ENCODE data around the gene MSI2.

The MSI2 gene

DNA sequence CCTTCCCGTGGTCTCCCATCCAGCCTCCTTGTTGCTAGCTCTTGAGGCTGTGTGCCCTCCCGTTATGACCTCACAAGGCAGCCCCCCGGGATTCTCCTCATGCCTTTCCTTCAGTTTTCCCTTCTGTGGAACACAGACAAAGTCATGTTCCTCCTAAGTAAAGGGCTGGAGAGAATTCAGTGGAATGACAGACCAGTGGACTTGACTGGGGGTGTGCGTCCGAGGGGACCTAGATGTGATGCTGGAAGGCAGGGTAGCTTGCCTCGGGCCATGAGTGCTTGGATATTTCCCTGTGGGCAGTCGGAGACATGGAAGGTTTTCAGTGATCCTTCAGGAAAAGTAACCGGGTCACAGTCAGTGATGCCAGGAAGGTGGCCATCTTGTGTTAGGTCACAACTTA is 247.9 kb downstream of the MSI2 start:
- H3K4me1 ChIP-seq (ENCODE audit: control insufficient read depth, insufficient read depth, low read length) = no peaks in the 10 kb centered on the region
- no peak overlapping the region for H3K9ac ChIP-seq (ENCODE audit: low read length)
- H3K4me3 ChIP-seq (ENCODE audit: low read length) = no peak overlapping the region
- H3K27me3 ChIP-seq (ENCODE audit: control insufficient read depth, insufficient read depth, low read length) = no peaks in the 10 kb centered on the region
- no peaks in the 10 kb centered on the region for H3K9me3 ChIP-seq (ENCODE audit: control insufficient read depth, low read length)
- H3K36me3 ChIP-seq (ENCODE audit: control insufficient read depth, insufficient read depth, low read length) = no peaks in the 10 kb centered on the region

- no peak overlapping the region for H3K4me3 ChIP-seq (ENCODE audit: low read length)
- no peaks in the 10 kb centered on the region for H3K9me3 ChIP-seq (ENCODE audit: control insufficient read depth, low read length)
- H3K4me1 ChIP-seq (ENCODE audit: control insufficient read depth, insufficient read depth, low read length) = no peaks in the 10 kb centered on the region
- no peaks in the 10 kb centered on the region for H3K36me3 ChIP-seq (ENCODE audit: control insufficient read depth, insufficient read depth, low read length)
- no peaks in the 10 kb centered on the region for H3K27me3 ChIP-seq (ENCODE audit: control insufficient read depth, insufficient read depth, low read length)
- no peak overlapping the region for H3K9ac ChIP-seq (ENCODE audit: low read length)
These were observed 249.8 kb downstream of the MSI2 start for GRCh38 chr17:57505841-57506773.

- no peaks in the 10 kb centered on the region for H3K4me1 ChIP-seq (ENCODE audit: control insufficient read depth, insufficient read depth, low read length)
- no peak overlapping the region for H3K4me3 ChIP-seq (ENCODE audit: low read length)
- H3K36me3 ChIP-seq (ENCODE audit: control insufficient read depth, insufficient read depth, low read length) = no peaks in the 10 kb centered on the region
- no peaks in the 10 kb centered on the region for H3K9me3 ChIP-seq (ENCODE audit: control insufficient read depth, low read length)
- H3K27me3 ChIP-seq (ENCODE audit: control insufficient read depth, insufficient read depth, low read length) = no peaks in the 10 kb centered on the region
- no peak overlapping the region for H3K9ac ChIP-seq (ENCODE audit: low read length)
These were observed 250.4 kb downstream of the MSI2 start for GRCh38 chr17:57506774-57507127.

DNA sequence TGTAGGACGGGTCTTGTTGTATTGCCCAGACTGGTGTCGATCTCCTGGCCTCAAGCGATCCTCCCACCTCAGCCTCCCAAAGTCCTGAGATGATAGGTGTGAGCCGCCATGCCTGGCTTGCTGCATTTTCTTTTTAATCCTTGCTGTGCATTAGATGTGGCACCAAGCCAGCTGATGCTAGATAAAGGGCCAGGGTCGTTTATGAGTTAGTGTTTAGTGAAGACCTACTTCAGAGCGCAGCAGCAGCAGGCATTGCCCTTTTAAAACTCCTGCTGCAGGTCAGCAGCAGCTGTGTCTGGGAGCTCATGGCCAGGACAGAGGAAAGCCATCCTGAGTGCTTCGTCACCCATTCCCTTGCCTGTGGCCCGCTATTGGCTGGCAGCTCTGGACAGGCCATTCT is 251.5 kb downstream of the MSI2 start:
- no peaks in the 10 kb centered on the region for H3K27me3 ChIP-seq (ENCODE audit: control insufficient read depth, insufficient read depth, low read length)
- H3K4me3 ChIP-seq (ENCODE audit: low read length) = no peak overlapping the region
- no peak overlapping the region for H3K9ac ChIP-seq (ENCODE audit: low read length)
- no peaks in the 10 kb centered on the region for H3K4me1 ChIP-seq (ENCODE audit: control insufficient read depth, insufficient read depth, low read length)
- H3K36me3 ChIP-seq (ENCODE audit: control insufficient read depth, insufficient read depth, low read length) = no peaks in the 10 kb centered on the region
- H3K9me3 ChIP-seq (ENCODE audit: control insufficient read depth, low read length) = no peaks in the 10 kb centered on the region

DNA sequence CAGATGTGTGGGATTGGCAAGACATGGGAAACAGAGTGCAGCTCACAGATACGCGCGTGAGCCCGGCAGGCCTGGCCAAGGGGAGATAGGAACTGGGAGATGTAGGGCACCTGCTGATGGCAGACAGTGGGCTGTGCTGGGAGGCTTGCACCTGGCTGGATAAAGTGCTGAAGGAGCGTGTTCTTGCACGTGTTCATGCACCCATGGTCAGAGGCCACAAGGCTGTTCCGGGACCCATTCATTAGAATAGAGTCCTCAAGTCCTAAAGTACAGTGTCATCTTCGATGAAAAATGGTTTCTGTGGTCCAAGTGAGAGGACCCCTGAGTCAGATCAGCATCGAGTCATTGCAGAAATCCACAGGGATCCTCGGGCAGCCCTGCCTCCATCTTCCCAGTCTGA is 252.3 kb downstream of the MSI2 start:
- Histone ChIP-seq H3K27me3 (ENCODE audit: control insufficient read depth, insufficient read depth, low read length) (no peaks in the 10 kb centered on the region), H3K4me1 (ENCODE audit: control insufficient read depth, insufficient read depth, low read length) (no peaks in the 10 kb centered on the region)

DNA sequence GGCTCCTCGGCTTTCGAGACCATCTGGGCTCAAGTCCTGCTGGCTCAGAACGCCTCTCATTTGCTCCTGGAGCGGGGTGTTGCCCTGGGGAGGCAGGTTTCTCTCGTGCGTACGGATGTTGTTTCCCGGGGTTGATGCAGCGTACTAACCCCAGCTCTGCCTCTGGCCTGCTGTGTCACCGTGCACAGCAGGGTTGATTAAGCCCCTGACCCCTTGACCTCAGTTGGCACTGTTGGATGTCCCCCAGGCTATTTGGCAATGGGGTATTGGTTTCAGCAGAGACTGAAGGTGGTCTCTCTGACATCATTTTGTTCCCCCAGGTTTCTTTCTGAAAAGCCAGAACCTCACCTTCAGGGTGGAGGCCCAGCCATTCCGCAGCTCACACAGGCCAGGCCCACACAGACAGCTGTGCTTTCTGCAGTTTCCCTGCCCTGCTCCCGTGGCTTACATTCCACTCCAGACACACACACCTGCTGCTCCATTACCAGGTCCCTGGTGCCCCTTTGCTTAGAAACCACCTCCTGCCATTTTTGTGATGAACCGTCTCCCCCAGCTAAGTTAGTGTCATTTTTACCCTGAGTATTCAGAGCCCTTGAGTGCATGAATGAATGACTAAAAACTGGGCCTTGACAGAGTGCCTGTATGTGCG is 255.3 kb downstream of the MSI2 start:
- Histone ChIP-seq H3K4me3 (ENCODE audit: low read length) (no peak overlapping the region), H3K9me3 (ENCODE audit: control insufficient read depth, low read length) (no peaks in the 10 kb centered on the region), H3K4me1 (ENCODE audit: control insufficient read depth, insufficient read depth, low read length) (no peaks in the 10 kb centered on the region), H3K27me3 (ENCODE audit: control insufficient read depth, insufficient read depth, low read length) (no peaks in the 10 kb centered on the region), H3K36me3 (ENCODE audit: control insufficient read depth, insufficient read depth, low read length) (no peaks in the 10 kb centered on the region), H3K9ac (ENCODE audit: low read length) (no peak overlapping the region)

More for the DNA sequence above, 252.3 kb downstream of the MSI2 start:
- Histone ChIP-seq H3K4me3 (ENCODE audit: low read length) (no peak overlapping the region), H3K36me3 (ENCODE audit: control insufficient read depth, insufficient read depth, low read length) (no peaks in the 10 kb centered on the region), H3K9ac (ENCODE audit: low read length) (no peak overlapping the region), H3K9me3 (ENCODE audit: control insufficient read depth, low read length) (no peaks in the 10 kb centered on the region)

GRCh38 chr17:57512258-57512657 is 255.9 kb downstream of the MSI2 start:
- peaks cover under 1% of the 10 kb centered on the region for H3K4me1 ChIP-seq (ENCODE audit: control insufficient read depth, insufficient read depth, low read length)
- no peaks in the 10 kb centered on the region for H3K36me3 ChIP-seq (ENCODE audit: control insufficient read depth, insufficient read depth, low read length)
- no peaks in the 10 kb centered on the region for H3K9me3 ChIP-seq (ENCODE audit: control insufficient read depth, low read length)
- H3K27me3 ChIP-seq (ENCODE audit: control insufficient read depth, insufficient read depth, low read length) = no peaks in the 10 kb centered on the region
- H3K4me3 ChIP-seq (ENCODE audit: low read length) = no peak overlapping the region
- no peak overlapping the region for H3K9ac ChIP-seq (ENCODE audit: low read length)

GRCh38 chr17:57512691-57513090 is 256.4 kb downstream of the MSI2 start:
- H3K9ac ChIP-seq (ENCODE audit: low read length) = no peak overlapping the region
- no peaks in the 10 kb centered on the region for H3K36me3 ChIP-seq (ENCODE audit: control insufficient read depth, insufficient read depth, low read length)
- no peak overlapping the region for H3K4me3 ChIP-seq (ENCODE audit: low read length)
- H3K4me1 ChIP-seq (ENCODE audit: control insufficient read depth, insufficient read depth, low read length) = peaks cover 4% of the 10 kb centered on the region
- H3K9me3 ChIP-seq (ENCODE audit: control insufficient read depth, low read length) = no peaks in the 10 kb centered on the region
- no peaks in the 10 kb centered on the region for H3K27me3 ChIP-seq (ENCODE audit: control insufficient read depth, insufficient read depth, low read length)

DNA sequence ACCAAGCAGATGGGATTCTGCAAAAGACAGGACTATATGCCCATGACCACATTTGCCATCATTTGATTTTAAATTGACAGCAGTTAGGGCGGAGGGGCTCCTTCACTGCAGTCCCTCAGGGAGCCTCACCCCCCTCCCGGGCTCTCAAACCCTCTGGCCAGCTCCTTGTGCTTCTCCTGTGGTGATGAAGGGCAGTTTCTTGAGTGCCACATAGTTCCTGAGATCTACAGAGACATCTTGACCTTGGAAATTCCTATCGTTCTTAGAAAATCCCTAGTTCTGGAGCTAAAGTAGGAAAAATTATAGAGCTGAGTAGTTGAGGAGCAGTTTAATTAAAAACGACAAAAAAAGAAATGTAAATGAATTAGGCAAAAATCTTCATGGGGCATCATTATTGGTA is 257.2 kb downstream of the MSI2 start:
- H3K27me3 ChIP-seq (ENCODE audit: control insufficient read depth, insufficient read depth, low read length) = no peaks in the 10 kb centered on the region
- H3K9me3 ChIP-seq (ENCODE audit: control insufficient read depth, low read length) = no peaks in the 10 kb centered on the region
- H3K36me3 ChIP-seq (ENCODE audit: control insufficient read depth, insufficient read depth, low read length) = no peaks in the 10 kb centered on the region
- H3K4me3 ChIP-seq (ENCODE audit: low read length) = no peak overlapping the region
- no peak overlapping the region for H3K9ac ChIP-seq (ENCODE audit: low read length)
- H3K4me1 ChIP-seq (ENCODE audit: control insufficient read depth, insufficient read depth, low read length) = peaks cover 9% of the 10 kb centered on the region

- Histone ChIP-seq H3K36me3 (ENCODE audit: control insufficient read depth, insufficient read depth, low read length) (no peaks in the 10 kb centered on the region), H3K4me3 (ENCODE audit: low read length) (no peak overlapping the region), H3K27me3 (ENCODE audit: control insufficient read depth, insufficient read depth, low read length) (no peaks in the 10 kb centered on the region), H3K9ac (ENCODE audit: low read length) (no peak overlapping the region), H3K4me1 (ENCODE audit: control insufficient read depth, insufficient read depth, low read length) (peaks cover 9% of the 10 kb centered on the region), H3K9me3 (ENCODE audit: control insufficient read depth, low read length) (no peaks in the 10 kb centered on the region)
These were observed 258.3 kb downstream of the MSI2 start for GRCh38 chr17:57514614-57515013.

- H3K9ac ChIP-seq (ENCODE audit: low read length) = no peak overlapping the region
- no peak overlapping the region for H3K4me3 ChIP-seq (ENCODE audit: low read length)
- no peaks in the 10 kb centered on the region for H3K27me3 ChIP-seq (ENCODE audit: control insufficient read depth, insufficient read depth, low read length)
- peaks cover 9% of the 10 kb centered on the region for H3K4me1 ChIP-seq (ENCODE audit: control insufficient read depth, insufficient read depth, low read length)
- H3K9me3 ChIP-seq (ENCODE audit: control insufficient read depth, low read length) = no peaks in the 10 kb centered on the region
- H3K36me3 ChIP-seq (ENCODE audit: control insufficient read depth, insufficient read depth, low read length) = no peaks in the 10 kb centered on the region
These were observed 259.4 kb downstream of the MSI2 start for GRCh38 chr17:57515662-57516211.
